Neural progenitor cell (in vitro differentiated cells): ENCODE results near the gene CSAG1. TPM values are rescaled to one million over a fixed set of nuclear protein-coding genes. Genes with fewer than 3 reads are reported as not detected.
"Not testable (repeated sequence)": the region's sequence is repeated elsewhere in the genome, so short reads cannot be mapped to it uniquely, and the experiment has no call there.

Source experiments
- DNase-seq: peaks from one replicate; pipeline ENCODE4 v3.0.0-alpha.2; 2016; ENCODE audit warnings: low spot score
- H2AFZ ChIP-seq: fragments of 200-600 bp; sonication (generic); replicated peaks from 2 replicates; pipeline ENCODE4 v1.6.1; 2016; ENCODE audit warnings: antibody characterized with exemption
- H3F3A ChIP-seq: fragments of 200-600 bp; sonication (generic); 2 replicates; pipeline ENCODE4 v1.6.1; 2016; ENCODE audit warnings: antibody characterized with exemption, low read depth
- H3K27ac ChIP-seq: fragments of 200-600 bp; sonication (generic); 2 replicates; pipeline ENCODE4 v1.5.1; 2016; ENCODE audit warnings: mild to moderate bottlenecking
- H3K27me3 ChIP-seq: fragments of 200-600 bp; sonication (generic); 2 replicates; pipeline ENCODE4 v1.6.1; 2016; ENCODE audit warnings: mild to moderate bottlenecking, moderate library complexity
- H3K36me3 ChIP-seq: fragments of 200-600 bp; sonication (generic); 2 replicates; pipeline ENCODE4 v1.5.1; 2016
- H3K4me1 ChIP-seq: fragments of 200-600 bp; sonication (generic); 2 replicates; pipeline ENCODE4 v1.6.1; 2016; ENCODE audit warnings: mixed run types
- H3K4me2 ChIP-seq: fragments of 200-600 bp; sonication (generic); 2 replicates; pipeline ENCODE4 v1.6.1; 2016
- H3K4me3 ChIP-seq: fragments of 200-600 bp; sonication (generic); 2 replicates; pipeline ENCODE4 v1.5.1; 2016
- H3K79me2 ChIP-seq: fragments of 200-600 bp; sonication (generic); 2 replicates; pipeline ENCODE4 v1.6.1; 2016; ENCODE audit warnings: low read depth
- H3K9ac ChIP-seq: fragments of 200-600 bp; sonication (generic); 2 replicates; pipeline ENCODE4 v1.6.1; 2016
- H3K9me3 ChIP-seq: fragments of 200-600 bp; sonication (generic); 2 replicates; pipeline ENCODE4 v1.5.1; 2016; ENCODE audit warnings: low read depth
- H4K20me1 ChIP-seq: fragments of 200-600 bp; sonication (generic); 2 replicates; pipeline ENCODE4 v1.6.1; 2016; ENCODE audit warnings: low read depth
- H3K27ac Mint-ChIP-seq: 3 replicates; pipeline ENCODE4 v1.8.0; 2021; ENCODE audit warnings: mixed read lengths
- H3K27me3 Mint-ChIP-seq: 2 replicates; pipeline ENCODE4 v1.8.0; 2022; ENCODE audit warnings: low read depth, mild to moderate bottlenecking, inconsistent platforms, moderate library complexity, mixed read lengths; ENCODE audit not compliant: insufficient read depth
- H3K36me3 Mint-ChIP-seq: 3 replicates; pipeline ENCODE4 v1.8.0; 2021; ENCODE audit warnings: mixed read lengths
- H3K4me1 Mint-ChIP-seq: 3 replicates; pipeline ENCODE4 v1.8.0; 2021; ENCODE audit warnings: mixed read lengths
- H3K4me3 Mint-ChIP-seq: 3 replicates; pipeline ENCODE4 v1.8.0; 2021; ENCODE audit warnings: mild to moderate bottlenecking, moderate library complexity, mixed read lengths
- H3K9me3 Mint-ChIP-seq: 3 replicates; pipeline ENCODE4 v1.8.0; 2020; ENCODE audit warnings: mixed read lengths
- CTCF ChIP-seq: fragments of 200-600 bp; sonication (generic); IDR thresholded peaks from 2 replicates; pipeline ENCODE4 v1.5.1; 2017; ENCODE audit warnings: antibody characterized with exemption, mild to moderate bottlenecking
- EZH2 ChIP-seq: fragments of 200-600 bp; sonication (generic); IDR thresholded peaks from 2 replicates; pipeline ENCODE4 v1.6.1; 2017; ENCODE audit warnings: antibody characterized with exemption, mild to moderate bottlenecking, moderate library complexity
- EZH2phosphoT487 ChIP-seq: fragments of 200-600 bp; sonication (generic); IDR thresholded peaks from 2 replicates; pipeline ENCODE4 v1.6.1; 2017; ENCODE audit warnings: antibody characterized with exemption
- total RNA-seq: library from RNA; depleted of rRNA; stranded (reverse); fragments of >200 nt; gene quantifications from 2 replicates; pipeline ENCODE4 v1.2.3, GENCODE V29; 2015; ENCODE audit warnings: low replicate concordance

The CSAG1 gene
- total RNA-seq, 1 donor from 2014 or later, result not detected

GRCh38 chrX:152753686-152754650, 20.4 kb upstream of the CSAG1 start, which contains the start of gene MAGEA2:
TSS of gene MAGEA2 (minus strand) at chrX:152753842. CDS start at chrX:152751363, 2,479 bp downstream.
- H3K79me2 ChIP-seq, H3K27ac Mint-ChIP-seq, H3K9ac ChIP-seq, H3K9me3 Mint-ChIP-seq, H3K4me3 Mint-ChIP-seq, H3K27me3 ChIP-seq, H3F3A ChIP-seq, H3K36me3 ChIP-seq, H3K4me1 ChIP-seq, H3K4me1 Mint-ChIP-seq, H4K20me1 ChIP-seq, H3K27me3 Mint-ChIP-seq, DNase-seq, H2AFZ ChIP-seq, H3K36me3 Mint-ChIP-seq, H3K4me3 ChIP-seq, H3K4me2 ChIP-seq, H3K27ac ChIP-seq, H3K9me3 ChIP-seq: not testable (repeated sequence)

- Histone ChIP-seq H3K27ac (no peak overlapping the region), H3K27me3 (no peaks in the 10 kb centered on the region), H3K36me3 (no peaks in the 10 kb centered on the region), H3F3A (no peaks in the 10 kb centered on the region), H3K9ac (no peak overlapping the region), H3K4me3 (no peak overlapping the region), H3K79me2 (no peaks in the 10 kb centered on the region), H4K20me1 (no peaks in the 10 kb centered on the region), H3K4me1 (no peaks in the 10 kb centered on the region), H2AFZ (no peak overlapping the region), H3K4me2 (no peak overlapping the region), H3K9me3 (no peaks in the 10 kb centered on the region)
- Mint-ChIP-seq H3K9me3 (peaks cover 9% of the 10 kb centered on the region), H3K27ac (no peak overlapping the region), H3K36me3 (no peaks in the 10 kb centered on the region), H3K4me3 (no peak overlapping the region), H3K27me3 (peaks cover 2% of the 10 kb centered on the region), H3K4me1 (no peaks in the 10 kb centered on the region)
- DNase-seq, result no peak
- no peak for TF ChIP-seq EZH2
- TF ChIP-seq CTCF, result no peak
- TF ChIP-seq EZH2phosphoT487, result no peak
Observed at GRCh38 chrX:152738560-152738959, 5.0 kb upstream of the CSAG1 start.

GRCh38 chrX:152736528-152736927, 3.0 kb upstream of the CSAG1 start:
- not testable (repeated sequence) for H3K4me3 ChIP-seq, H4K20me1 ChIP-seq, H3K4me2 ChIP-seq, H3K27me3 ChIP-seq, H3K9ac ChIP-seq, H3K4me1 ChIP-seq, H3K79me2 ChIP-seq, H3K27ac ChIP-seq, H3K27ac Mint-ChIP-seq, H3K9me3 ChIP-seq, H3F3A ChIP-seq, H3K4me3 Mint-ChIP-seq, H2AFZ ChIP-seq, H3K4me1 Mint-ChIP-seq, DNase-seq, H3K27me3 Mint-ChIP-seq, H3K36me3 ChIP-seq, H3K36me3 Mint-ChIP-seq
- peaks cover 11% of the 10 kb centered on the region for H3K9me3 Mint-ChIP-seq

GRCh38 chrX:152735860-152736511, 2.5 kb upstream of the CSAG1 start:
- no peaks in the 10 kb centered on the region for H3K27me3 ChIP-seq
- DNase-seq, result no peak
- H3K4me3 ChIP-seq, result no peak overlapping the region
- no peak overlapping the region for H2AFZ ChIP-seq
- H3K9ac ChIP-seq, result no peak overlapping the region
- Mint-ChIP-seq H3K4me1 (no peaks in the 10 kb centered on the region), H3K27me3 (peaks cover 2% of the 10 kb centered on the region), H3K4me3 (no peak overlapping the region), H3K36me3 (no peaks in the 10 kb centered on the region), H3K27ac (no peak overlapping the region), H3K9me3 (peaks cover 11% of the 10 kb centered on the region)
- H3K79me2 ChIP-seq, result no peaks in the 10 kb centered on the region
- no peak overlapping the region for H3K4me2 ChIP-seq
- no peaks in the 10 kb centered on the region for H3F3A ChIP-seq
- no peaks in the 10 kb centered on the region for H3K4me1 ChIP-seq
- no peaks in the 10 kb centered on the region for H3K9me3 ChIP-seq
- TF ChIP-seq EZH2, result no peak
- no peak for TF ChIP-seq EZH2phosphoT487
- no peak for TF ChIP-seq CTCF
- no peaks in the 10 kb centered on the region for H4K20me1 ChIP-seq
- H3K36me3 ChIP-seq, result no peaks in the 10 kb centered on the region
- no peak overlapping the region for H3K27ac ChIP-seq
